GM12878 (cell line): Measurements from ENCODE around the gene DMD. TPM values are rescaled to one million over a fixed set of nuclear protein-coding genes. Genes with fewer than 3 reads are reported as not detected.

ENCODE experiments used
- ATAC-seq: fragments of 200-7000 bp; cut with Tn5 transposase; 3 replicates; pipeline ENCODE4 v1.9.1; 2020; ENCODE audit warnings: mild to moderate bottlenecking, moderate library complexity
- BruUV-seq: library from RNA; stranded (reverse); fragments of 400-500 nt; replicated peaks from 2 replicates; lab custom pipeline; 2021; lab: Mats Ljungman, UMichigan
- CTCF ChIA-PET: fragments of 300-600 bp; sonication (Branson Sonifier 250); formaldehyde crosslinking; extraction: SDS; loops from one replicate; lab custom pipeline; 2021; ENCODE audit warnings: inconsistent platforms; lab: Yijun Ruan, JAX
- POLR2A ChIA-PET: fragments of 350-600 bp; formaldehyde crosslinking; extraction: SDS; loops from one replicate; lab custom pipeline; 2021; ENCODE audit warnings: inconsistent platforms; lab: Charles Lee
- RAD21 ChIA-PET: fragments of 300-600 bp; sonication (Branson Sonifier 250); formaldehyde crosslinking; loops from one replicate; lab custom pipeline; 2023; ENCODE audit warnings: antibody characterized with exemption; ENCODE audit not compliant: unreplicated experiment; lab: Charles Lee
- SMC1A ChIA-PET: fragments of 300-600 bp; sonication (Branson Sonifier 250); formaldehyde crosslinking; loops from one replicate; lab custom pipeline; 2023; ENCODE audit not compliant: unreplicated experiment, uncharacterized antibody; lab: Charles Lee
- DNase-seq: peaks from one replicate; pipeline ENCODE4 v3.0.0-alpha.2; 2011; ENCODE audit warnings: low read depth, low spot score
- FAIRE-seq: peaks from 3 replicates; lab custom pipeline; 2011; peaks lifted over from hg19 to GRCh38; lab: Jason Lieb, UNC
- H2AFZ ChIP-seq: 2 replicates; pipeline ENCODE4 v1.6.0; 2011; ENCODE audit warnings: low read depth, low read length, control low read depth; ENCODE audit not compliant: control insufficient read depth
- H3K27ac ChIP-seq: 2 replicates; pipeline ENCODE4 v1.5.1; 2011; ENCODE audit warnings: control low read depth; ENCODE audit not compliant: control insufficient read depth, insufficient read depth
- H3K27me3 ChIP-seq, 2 experiments: replicated peaks in 1 of 2; 2 replicates each; pipeline versions ENCODE4 v1.6.0 to v1.6.1; 2011; ENCODE audit warnings: low read length in 1 of 2; ENCODE audit not compliant: control insufficient read depth in 2 of 2, insufficient read depth in 2 of 2
- H3K36me3 ChIP-seq, 2 experiments: 2 replicates each; pipeline ENCODE4 v1.5.1; 2011; ENCODE audit warnings: low read length in 1 of 2; ENCODE audit not compliant: control insufficient read depth in 2 of 2, insufficient read depth in 2 of 2
- H3K4me1 ChIP-seq: 2 replicates; pipeline ENCODE4 v1.6.1; 2011; ENCODE audit warnings: mild to moderate bottlenecking, low read length, moderate library complexity, mixed read lengths; ENCODE audit not compliant: control insufficient read depth, insufficient read depth
- H3K4me2 ChIP-seq: 2 replicates; pipeline ENCODE4 v1.6.0; 2011; ENCODE audit warnings: control low read depth; ENCODE audit not compliant: control insufficient read depth, insufficient read depth
- H3K4me3 ChIP-seq: fragments of 200-600 bp; sonication (generic); 2 replicates; pipeline ENCODE4 v1.5.1; 2016
- H3K79me2 ChIP-seq: 2 replicates; pipeline ENCODE4 v1.6.0; 2011; ENCODE audit warnings: low read length; ENCODE audit not compliant: control insufficient read depth, insufficient read depth
- H3K9ac ChIP-seq: 2 replicates; pipeline ENCODE4 v1.8.0; 2011; ENCODE audit warnings: low read length, control low read depth, mixed read lengths; ENCODE audit not compliant: control insufficient read depth, insufficient read depth
- H3K9me3 ChIP-seq: replicated peaks from 3 replicates; pipeline ENCODE4 v1.5.1; 2011; ENCODE audit warnings: mild to moderate bottlenecking, low read length; ENCODE audit not compliant: control insufficient read depth, insufficient read depth
- H4K20me1 ChIP-seq: 2 replicates; pipeline ENCODE4 v1.6.0; 2011; ENCODE audit not compliant: control insufficient read depth, insufficient read depth
- EP300 ChIP-seq, 2 experiments: fragments of 150-350 bp in 1 of 2; IDR thresholded peaks; 2 replicates each; pipeline ENCODE4 v1.6.1; 2011 to 2012; ENCODE audit warnings: low read depth in 2 of 2, low read length in 2 of 2, borderline replicate concordance in 1 of 2, improper control_type of control experiment in 1 of 2, inconsistent platforms in 1 of 2; ENCODE audit not compliant: control insufficient read depth in 1 of 2
- MAX ChIP-seq: IDR thresholded peaks from 2 replicates; pipeline ENCODE4 v1.6.1; 2012; ENCODE audit warnings: low read depth, low read length, improper control_type of control experiment
- MXI1 ChIP-seq: fragments of 150-350 bp; IDR thresholded peaks from 2 replicates; pipeline ENCODE4 v1.6.1; 2011; ENCODE audit warnings: low read depth, mild to moderate bottlenecking, inconsistent platforms, low read length, improper control_type of control experiment
- PAX5 ChIP-seq: IDR thresholded peaks from 2 replicates; pipeline ENCODE4 v1.6.1; 2011; ENCODE audit warnings: low read depth, low read length, borderline replicate concordance
- PML ChIP-seq: IDR thresholded peaks from 2 replicates; pipeline ENCODE4 v1.6.1; 2012; ENCODE audit warnings: low read length, inconsistent platforms
- RAD21 ChIP-seq: IDR thresholded peaks from 2 replicates; pipeline ENCODE4 v1.6.1; 2011; ENCODE audit warnings: mild to moderate bottlenecking, low read depth, low read length, moderate library complexity; ENCODE audit not compliant: insufficient read depth
- SMAD5 ChIP-seq: IDR thresholded peaks from 2 replicates; pipeline ENCODE4 v1.6.1; 2016; ENCODE audit warnings: antibody characterized with exemption, low read depth
- SUPT20H ChIP-seq: IDR thresholded peaks from 2 replicates; pipeline ENCODE4 v1.6.1; 2011; ENCODE audit warnings: low read depth, mild to moderate bottlenecking, low read length, moderate library complexity, borderline replicate concordance; ENCODE audit not compliant: control insufficient read depth
- TCF7 ChIP-seq: IDR thresholded peaks from 2 replicates; pipeline ENCODE4 v1.6.1; 2014; ENCODE audit warnings: antibody characterized with exemption, borderline replicate concordance
- USF2 ChIP-seq: IDR thresholded peaks from 2 replicates; pipeline ENCODE4 v1.6.1; 2011; ENCODE audit warnings: low read depth, low read length, improper control_type of control experiment, borderline replicate concordance
- ZNF207 ChIP-seq: fragments of 450-650 bp; IDR thresholded peaks from 2 replicates; pipeline ENCODE4 v1.6.1; 2014; ENCODE audit warnings: antibody characterized with exemption, mild to moderate bottlenecking, borderline replicate concordance
- WGBS: methylation state at CpG from one replicate; pipeline ENCODE4 v1.1.6; 2016; ENCODE audit warnings: low lambda C conversion rate; ENCODE audit not compliant: insufficient replicate concordance, insufficient coverage; ENCODE audit errors: missing lambda C conversion rate; 5-methylcytosine and 5-hydroxymethylcytosine counted together
- in situ Hi-C: fragments of 300-500 bp; cut with MboI; formaldehyde crosslinking; loops from 9 replicates; pipeline ENCODE4 v1.14.3; 2018; ENCODE audit warnings: mixed read lengths
- intact Hi-C: fragments of 100-400 bp; cut with micrococcal nuclease; formaldehyde crosslinking; loops from one replicate; pipeline ENCODE4 v1.14.2; 2022; ENCODE audit not compliant: unreplicated experiment
- polyA plus RNA-seq, 11 experiments: library from polyadenylated mRNA; depleted of rRNA in 4 of 11; unstranded in 6 of 11; stranded (reverse) in 5 of 11; fragments of >200 nt; fragmentation: Nextera tagmentation in 4 of 11; fragmentation: Illumina TruSeq in 1 of 11; extraction: Ambion mirVana in 4 of 11; extraction: Trizol in 1 of 11; gene quantifications; 1 replicate in 1 of 11; 2 replicates in 10 of 11; pipeline versions ENCODE4 v1.2.1 to v1.2.3, GENCODE V29; 2011 to 2016; ENCODE audit warnings: inconsistent platforms in 2 of 11, missing spikeins in 2 of 11, low read depth in 1 of 11
- total RNA-seq, 4 experiments: library from RNA; depleted of rRNA in 3 of 4; stranded (reverse); fragments of >200 nt in 3 of 4; fragmentation: Illumina TruSeq in 1 of 4; extraction: Trizol in 1 of 4; gene quantifications; 2 replicates each; pipeline versions ENCODE4 v1.2.1 to v1.2.3, GENCODE V29; 2013 to 2021
- TF ChIP-seq, protein P1 (sequence below): fragments of 450-650 bp; IDR thresholded peaks from 2 replicates; pipeline ENCODE4 v1.6.1; 2017; ENCODE audit warnings: mild to moderate bottlenecking, low read depth, inconsistent platforms; ENCODE audit not compliant: poor library complexity, severe bottlenecking
- TF ChIP-seq, protein P2 (sequence below): IDR thresholded peaks from 2 replicates; pipeline ENCODE4 v1.6.1; 2011; ENCODE audit warnings: mild to moderate bottlenecking, low read depth, low read length, moderate library complexity; ENCODE audit not compliant: insufficient replicate concordance

DMD gene
- total and polyA plus RNA-seq, 10 of the 15 experiments (the other 5 are each of a cell fraction or from before 2014, with no cell fraction given): 1.4 to 24.3 (median 4.3) TPM

DNA sequence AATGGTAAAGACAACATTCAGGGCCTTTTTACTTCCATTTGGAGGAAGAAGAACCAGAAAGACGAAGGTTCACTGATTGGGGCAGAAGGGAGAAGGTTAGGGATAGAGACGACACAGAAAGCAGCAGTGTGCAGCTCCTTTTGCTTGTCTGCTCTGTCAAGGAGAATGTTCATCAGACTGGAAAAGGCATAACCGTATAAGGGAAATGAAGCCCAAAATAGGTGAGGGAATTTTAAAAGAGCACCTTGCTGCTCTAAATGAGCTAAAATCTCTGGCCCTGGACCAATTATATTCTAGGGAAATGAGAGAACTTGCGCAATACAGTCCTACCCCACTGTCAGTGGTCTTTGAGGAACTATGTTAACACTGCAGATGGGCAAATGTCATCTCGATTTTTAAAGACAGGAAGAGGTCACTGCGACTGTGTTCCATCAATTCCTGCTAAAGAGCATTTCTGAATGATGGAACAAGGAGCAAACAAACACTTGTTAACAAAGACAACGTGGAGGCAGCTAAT lies 1229.7 kb downstream of the DMD start:
- Histone ChIP-seq H3K4me2 (no peak overlapping the region), H3K4me3 (no peak overlapping the region), H3K36me3 (no peaks in the 10 kb centered on the region), H3K4me1 (no peaks in the 10 kb centered on the region), H3K9ac (no peak overlapping the region), H3K9me3 (no peaks in the 10 kb centered on the region), H3K79me2 (no peaks in the 10 kb centered on the region), H4K20me1 (no peaks in the 10 kb centered on the region), H3K27ac (no peak overlapping the region), H2AFZ (no peak overlapping the region), H3K27me3 (no peaks in the 10 kb centered on the region; a peak in 1 of 4 replicates)
- RAD21 ChIA-PET: no interaction called here
- POLR2A ChIA-PET: no interaction called here
- no peak for FAIRE-seq
- WGBS: 14% methylated on average over 7 of the region's 7 CpGs
- in situ Hi-C loops: no loop called here
- DNase-seq: no peak
- CTCF ChIA-PET: interaction anchor here (0.7 kb wide), 1 partner anchor 213 kb away, joined by 3 read pairs; no protein-coding TSS in a partner anchor
- no peak for TF ChIP-seq EP300 (IDR thresholded peaks at IDR 0.05; ENCODE audit: borderline replicate concordance in 1 of 2, control insufficient read depth in 1 of 2, low read depth in 2 of 2, low read length in 2 of 2)
- no peak for TF ChIP-seq PML
- no peak for TF ChIP-seq RAD21
- SMC1A ChIA-PET: no interaction called here
- no peak for ATAC-seq
- intact Hi-C loops: no loop called here
- no TSS peak for BruUV-seq

DNA sequence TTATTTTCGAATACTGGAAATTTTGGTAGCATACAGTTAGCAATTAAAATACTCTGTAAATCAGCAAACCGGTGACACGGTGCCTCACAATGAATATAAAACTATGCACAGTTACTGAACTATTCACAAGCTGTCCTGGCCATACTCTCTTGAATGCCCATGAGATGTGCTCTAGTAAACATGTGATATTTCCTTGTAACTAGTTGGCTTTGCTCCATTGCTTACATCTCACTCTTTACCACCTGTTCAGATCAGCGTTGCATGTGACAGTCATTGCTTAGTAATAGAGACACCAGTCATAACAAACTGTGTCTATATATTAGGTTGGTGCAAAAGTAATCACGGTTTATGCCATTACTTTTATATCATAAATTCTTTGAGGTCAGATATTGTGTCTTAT lies 1241.6 kb downstream of the DMD start:
- intact Hi-C loops: no loop called here
- SMC1A ChIA-PET: interaction anchor here (1.1 kb wide), 1 partner anchor 242 kb away, joined by 3 read pairs; no protein-coding TSS in a partner anchor
- CTCF ChIA-PET: no interaction called here
- Histone ChIP-seq H3K9me3 (no peaks in the 10 kb centered on the region), H3K4me2 (no peak overlapping the region), H3K36me3 (no peaks in the 10 kb centered on the region), H2AFZ (no peak overlapping the region), H3K9ac (no peak overlapping the region), H3K27me3 (no peaks in the 10 kb centered on the region), H3K4me3 (no peak overlapping the region), H3K79me2 (no peaks in the 10 kb centered on the region), H3K27ac (no peak overlapping the region), H3K4me1 (no peaks in the 10 kb centered on the region), H4K20me1 (no peaks in the 10 kb centered on the region)
- DNase-seq (no peak), ATAC-seq (no peak), FAIRE-seq (no peak)
- POLR2A ChIA-PET: no interaction called here
- RAD21 ChIA-PET: no interaction called here
- in situ Hi-C loops: no loop called here
- 10% methylated on average over 5 of the region's 5 CpGs for WGBS
- no TSS peak for BruUV-seq
- TF ChIP-seq SUPT20H: no peak
- no peak for TF ChIP-seq MXI1
- TF ChIP-seq, protein P1, sequence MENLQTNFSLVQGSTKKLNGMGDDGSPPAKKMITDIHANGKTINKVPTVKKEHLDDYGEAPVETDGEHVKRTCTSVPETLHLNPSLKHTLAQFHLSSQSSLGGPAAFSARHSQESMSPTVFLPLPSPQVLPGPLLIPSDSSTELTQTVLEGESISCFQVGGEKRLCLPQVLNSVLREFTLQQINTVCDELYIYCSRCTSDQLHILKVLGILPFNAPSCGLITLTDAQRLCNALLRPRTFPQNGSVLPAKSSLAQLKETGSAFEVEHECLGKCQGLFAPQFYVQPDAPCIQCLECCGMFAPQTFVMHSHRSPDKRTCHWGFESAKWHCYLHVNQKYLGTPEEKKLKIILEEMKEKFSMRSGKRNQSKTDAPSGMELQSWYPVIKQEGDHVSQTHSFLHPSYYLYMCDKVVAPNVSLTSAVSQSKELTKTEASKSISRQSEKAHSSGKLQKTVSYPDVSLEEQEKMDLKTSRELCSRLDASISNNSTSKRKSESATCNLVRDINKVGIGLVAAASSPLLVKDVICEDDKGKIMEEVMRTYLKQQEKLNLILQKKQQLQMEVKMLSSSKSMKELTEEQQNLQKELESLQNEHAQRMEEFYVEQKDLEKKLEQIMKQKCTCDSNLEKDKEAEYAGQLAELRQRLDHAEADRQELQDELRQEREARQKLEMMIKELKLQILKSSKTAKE: no peak
- TF ChIP-seq SMAD5: no peak
- TF ChIP-seq MAX: no peak
- TF ChIP-seq, protein P2, sequence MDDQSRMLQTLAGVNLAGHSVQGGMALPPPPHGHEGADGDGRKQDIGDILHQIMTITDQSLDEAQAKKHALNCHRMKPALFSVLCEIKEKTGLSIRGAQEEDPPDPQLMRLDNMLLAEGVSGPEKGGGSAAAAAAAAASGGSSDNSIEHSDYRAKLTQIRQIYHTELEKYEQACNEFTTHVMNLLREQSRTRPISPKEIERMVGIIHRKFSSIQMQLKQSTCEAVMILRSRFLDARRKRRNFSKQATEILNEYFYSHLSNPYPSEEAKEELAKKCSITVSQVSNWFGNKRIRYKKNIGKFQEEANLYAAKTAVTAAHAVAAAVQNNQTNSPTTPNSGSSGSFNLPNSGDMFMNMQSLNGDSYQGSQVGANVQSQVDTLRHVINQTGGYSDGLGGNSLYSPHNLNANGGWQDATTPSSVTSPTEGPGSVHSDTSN: no peak
- TF ChIP-seq PAX5: no peak
- no peak for TF ChIP-seq TCF7
- TF ChIP-seq USF2: no peak
- no peak for TF ChIP-seq ZNF207
